Neuronal stem cell (in vitro differentiated cells): ENCODE results near the gene ZNF70.
A peak's percentile ranks its signal among the peaks of the same experiment; 100 is the strongest.

Experiments
- DNase-seq: peaks from one replicate; pipeline ENCODE4 v3.0.0-alpha.2; 2013; ENCODE audit warnings: low spot score
- H2AFZ ChIP-seq: one replicate; pipeline ENCODE4 v1.6.1; 2013; ENCODE audit warnings: mild to moderate bottlenecking, low read length, inconsistent platforms
- H2AK5ac ChIP-seq: 2 replicates; pipeline ENCODE4 v1.6.1; 2013; ENCODE audit warnings: low read depth, mild to moderate bottlenecking, inconsistent platforms, low read length, moderate library complexity, mixed read lengths
- H2BK120ac ChIP-seq: 2 replicates; pipeline ENCODE4 v1.6.1; 2013; ENCODE audit warnings: low read depth, mild to moderate bottlenecking, inconsistent platforms, low read length, moderate library complexity, mixed read lengths
- H2BK12ac ChIP-seq: one replicate; pipeline ENCODE4 v1.6.1; 2013; ENCODE audit warnings: low read length, inconsistent platforms
- H2BK15ac ChIP-seq: 2 replicates; pipeline ENCODE4 v1.6.1; 2013; ENCODE audit warnings: mild to moderate bottlenecking, low read length, inconsistent platforms, mixed read lengths
- H2BK5ac ChIP-seq: one replicate; pipeline ENCODE4 v1.6.1; 2013; ENCODE audit warnings: inconsistent platforms, mild to moderate bottlenecking, low read length, moderate library complexity
- H3K14ac ChIP-seq: one replicate; pipeline ENCODE4 v1.6.1; 2013; ENCODE audit warnings: low read length, inconsistent platforms
- H3K18ac ChIP-seq: 2 replicates; pipeline ENCODE4 v1.6.1; 2013; ENCODE audit warnings: low read length, inconsistent platforms
- H3K23ac ChIP-seq: 2 replicates; pipeline ENCODE4 v1.6.1; 2013; ENCODE audit warnings: low read depth, mild to moderate bottlenecking, mixed read lengths, low read length, inconsistent platforms; ENCODE audit not compliant: poor library complexity
- H3K27ac ChIP-seq: replicated peaks from 3 replicates; pipeline ENCODE4 v1.5.1; 2013; ENCODE audit warnings: low read length, inconsistent platforms
- H3K27me3 ChIP-seq, 3 experiments: 2 replicates each; pipeline ENCODE4 v1.6.1; 2013; ENCODE audit warnings: low read length in 3 of 3, mild to moderate bottlenecking in 2 of 3, inconsistent platforms in 1 of 3, low read depth in 1 of 3, mixed read lengths in 1 of 3, moderate library complexity in 1 of 3; ENCODE audit not compliant: control insufficient read depth in 3 of 3, insufficient read depth in 3 of 3
- H3K36me3 ChIP-seq, 2 donors: replicated peaks in 1 of 2; 2 replicates each; pipeline ENCODE4 v1.6.1; 2013; ENCODE audit warnings: low read length in 2 of 2; ENCODE audit not compliant: control insufficient read depth in 2 of 2, insufficient read depth in 2 of 2
- H3K4ac ChIP-seq: 2 replicates; pipeline ENCODE4 v1.6.1; 2013; ENCODE audit warnings: inconsistent platforms, mild to moderate bottlenecking, low read length, moderate library complexity
- H3K4me1 ChIP-seq, 2 donors: 1 replicate in 1 of 2; 2 replicates in 1 of 2; pipeline ENCODE4 v1.6.1; 2013; ENCODE audit warnings: low read length in 2 of 2, low read depth in 1 of 2; ENCODE audit not compliant: control insufficient read depth in 2 of 2, insufficient read depth in 1 of 2
- H3K4me2 ChIP-seq: one replicate; pipeline ENCODE4 v1.6.1; 2013; ENCODE audit warnings: mild to moderate bottlenecking, low read length, inconsistent platforms; ENCODE audit not compliant: insufficient read depth, poor library complexity, severe bottlenecking
- H3K4me3 ChIP-seq, 2 donors: 2 replicates each; pipeline ENCODE4 v1.5.1; 2013; ENCODE audit warnings: low read length in 2 of 2, mild to moderate bottlenecking in 2 of 2, inconsistent platforms in 1 of 2, moderate library complexity in 1 of 2
- H3K79me1 ChIP-seq: one replicate; pipeline ENCODE4 v1.6.1; 2013; ENCODE audit warnings: low read depth, mild to moderate bottlenecking, inconsistent platforms, low read length, moderate library complexity
- H3K9ac ChIP-seq: one replicate; pipeline ENCODE4 v1.6.1; 2013; ENCODE audit warnings: mild to moderate bottlenecking, low read depth, low read length, inconsistent platforms; ENCODE audit not compliant: poor library complexity
- H3K9me3 ChIP-seq, 2 donors: replicated peaks in 1 of 2; 2 replicates each; pipeline versions ENCODE3 to v1.6.1; 2013; ENCODE audit warnings: low read length in 2 of 2, mild to moderate bottlenecking in 2 of 2, inconsistent platforms in 1 of 2, low read depth in 1 of 2, mixed read lengths in 1 of 2, moderate library complexity in 1 of 2; ENCODE audit not compliant: control insufficient read depth in 2 of 2, insufficient read depth in 1 of 2
- H4K8ac ChIP-seq: one replicate; pipeline ENCODE4 v1.6.1; 2013; ENCODE audit warnings: low read depth, mild to moderate bottlenecking, inconsistent platforms, low read length, moderate library complexity
- H4K91ac ChIP-seq: one replicate; pipeline ENCODE4 v1.6.1; 2013; ENCODE audit warnings: low read length, low read depth, mild to moderate bottlenecking, inconsistent platforms; ENCODE audit not compliant: poor library complexity
- WGBS, 2 donors: extraction: QIAGEN DNeasy Blood & Tissue Kit; methylation state at CpG; one replicate each; pipeline ENCODE4 v1.1.7; 2013; ENCODE audit warnings: missing lambda C conversion rate in 2 of 2, mixed read lengths in 1 of 2; ENCODE audit not compliant: insufficient read length in 2 of 2, insufficient replicate concordance in 1 of 2; ENCODE audit errors: extremely low coverage in 2 of 2; 5-methylcytosine and 5-hydroxymethylcytosine counted together

ZNF70 gene

DNA sequence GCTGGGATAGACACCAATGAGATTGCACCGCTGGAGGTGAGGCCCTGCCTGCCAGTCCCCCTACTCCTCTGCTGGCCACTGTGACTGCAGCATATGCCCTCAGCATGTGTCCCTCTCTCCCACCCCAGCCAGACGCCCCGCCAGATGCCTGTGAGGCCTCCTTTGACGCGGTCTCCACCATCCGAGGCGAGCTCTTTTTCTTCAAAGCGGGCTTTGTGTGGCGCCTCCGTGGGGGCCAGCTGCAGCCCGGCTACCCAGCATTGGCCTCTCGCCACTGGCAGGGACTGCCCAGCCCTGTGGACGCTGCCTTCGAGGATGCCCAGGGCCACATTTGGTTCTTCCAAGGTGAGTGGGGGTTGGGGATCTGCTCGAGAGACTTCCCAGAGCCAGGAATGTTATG, 30.2 kb upstream of the ZNF70 start:
- no peak overlapping the region for H3K27ac ChIP-seq
- H3K4me2 ChIP-seq: no peak overlapping the region
- WGBS, 2 donors: no CpG with 5 or more reads among the region's 15 CpGs

DNA sequence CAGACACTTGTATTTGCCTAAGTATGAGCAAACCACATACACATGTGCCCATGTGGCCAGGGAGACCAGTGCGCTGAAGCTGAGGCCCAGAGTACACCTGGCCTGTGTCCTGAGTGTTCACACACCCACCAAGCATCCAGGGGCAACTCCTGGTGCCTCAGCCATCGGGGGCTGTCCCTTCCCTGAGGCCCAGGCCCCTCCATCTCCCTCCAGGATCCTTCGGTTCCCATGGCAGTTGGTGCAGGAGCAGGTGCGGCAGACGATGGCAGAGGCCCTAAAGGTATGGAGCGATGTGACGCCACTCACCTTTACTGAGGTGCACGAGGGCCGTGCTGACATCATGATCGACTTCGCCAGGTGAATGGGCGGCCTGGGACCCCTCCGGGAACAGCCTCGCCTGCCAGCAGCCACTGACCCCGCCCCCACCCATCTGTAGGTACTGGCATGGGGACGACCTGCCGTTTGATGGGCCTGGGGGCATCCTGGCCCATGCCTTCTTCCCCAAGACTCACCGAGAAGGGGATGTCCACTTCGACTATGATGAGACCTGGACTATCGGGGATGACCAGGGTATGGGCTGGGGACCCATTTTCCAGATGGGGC, 29.3 kb upstream of the ZNF70 start:
- H3K27ac ChIP-seq: no peak overlapping the region
- peak overlapping the region; percentile 46 for H2AK5ac ChIP-seq
- H3K79me1 ChIP-seq: peaks cover 1% of the 10 kb centered on the region
- H3K18ac ChIP-seq: no peak overlapping the region
- H3K9ac ChIP-seq: no peak overlapping the region
- no peaks in the 10 kb centered on the region for H3K4me1 ChIP-seq
- no CpG with 5 or more reads among the region's 20 CpGs for WGBS, 2 donors
- no peaks in the 10 kb centered on the region for H3K9me3 ChIP-seq
- no peaks in the 10 kb centered on the region for H3K36me3 ChIP-seq
- no peak overlapping the region for H3K4me3 ChIP-seq
- H3K4me2 ChIP-seq: no peak overlapping the region
- H2BK5ac ChIP-seq: no peak overlapping the region
- no peak overlapping the region for H3K23ac ChIP-seq
- no peak for DNase-seq
- no peak overlapping the region for H2BK15ac ChIP-seq
- H3K4ac ChIP-seq: no peak overlapping the region
- no peak overlapping the region for H2BK12ac ChIP-seq
- H4K8ac ChIP-seq: no peak overlapping the region
- no peak overlapping the region for H2BK120ac ChIP-seq
- no peak overlapping the region for H2AFZ ChIP-seq
- H3K14ac ChIP-seq: no peak overlapping the region
- no peaks in the 10 kb centered on the region for H3K27me3 ChIP-seq
- H4K91ac ChIP-seq: no peak overlapping the region

More for the DNA sequence above, 30.2 kb upstream of the ZNF70 start:
- Histone ChIP-seq H4K8ac (no peak overlapping the region), H3K27me3 (no peaks in the 10 kb centered on the region), H2AFZ (no peak overlapping the region), H3K18ac (peak overlapping the region; percentile 57), H3K4me3 (no peak overlapping the region), H3K14ac (peak overlapping the region; percentile 71), H3K4ac (no peak overlapping the region), H2BK120ac (no peak overlapping the region), H4K91ac (no peak overlapping the region), H3K79me1 (peaks cover 1% of the 10 kb centered on the region), H3K9me3 (no peaks in the 10 kb centered on the region), H2AK5ac (peak overlapping the region; percentile 46), H2BK12ac (no peak overlapping the region), H3K23ac (no peak overlapping the region), H3K36me3 (no peaks in the 10 kb centered on the region), H3K9ac (peak overlapping the region; percentile 60), H3K4me1 (peaks cover 0 to under 1% of the 10 kb centered on the region in 2 donors), H2BK5ac (peak overlapping the region; percentile 20), H2BK15ac (peak overlapping the region; percentile 37)
- no peak for DNase-seq

- H2AK5ac ChIP-seq: peak overlapping the region; percentile 92
- no peak overlapping the region for H3K4ac ChIP-seq
- H3K27ac ChIP-seq: no peak overlapping the region
These were observed 28.8 kb upstream of the ZNF70 start for GRCh38 chr22:23779731-23780130.

GRCh38 chr22:23779083-23779482, 28.2 kb upstream of the ZNF70 start:
- Histone ChIP-seq H2BK12ac (no peak overlapping the region), H3K27me3 (peaks cover 0 to 2% (median 1%) of the 10 kb centered on the region in 3 experiments), H3K4me3 (no peak overlapping the region), H2BK15ac (peak overlapping the region; percentile 37), H4K91ac (no peak overlapping the region), H3K14ac (peak overlapping the region; percentile 56), H3K4me2 (no peak overlapping the region), H3K36me3 (no peaks in the 10 kb centered on the region), H3K9ac (peak overlapping the region; percentile 60), H3K79me1 (peaks cover 2% of the 10 kb centered on the region), H2BK120ac (no peak overlapping the region), H2AFZ (no peak overlapping the region), H3K23ac (peak overlapping the region; percentile 65), H4K8ac (peak overlapping the region; percentile 43), H2BK5ac (no peak overlapping the region), H2AK5ac (peak overlapping the region; percentile 92), H3K4ac (no peak overlapping the region), H3K27ac (no peak overlapping the region), H3K18ac (peak overlapping the region; percentile 65), H3K9me3 (no peaks in the 10 kb centered on the region), H3K4me1 (peaks cover 0 to 4% of the 10 kb centered on the region in 2 donors)
- WGBS, 2 donors: no CpG with 5 or more reads among the region's 16 CpGs
- DNase-seq: no peak

More at GRCh38 chr22:23779731-23780130, 28.8 kb upstream of the ZNF70 start:
- H4K8ac ChIP-seq: no peak overlapping the region
- no peak overlapping the region for H3K14ac ChIP-seq
- H3K79me1 ChIP-seq: peaks cover 1% of the 10 kb centered on the region
- no peak overlapping the region for H3K23ac ChIP-seq
- H3K9me3 ChIP-seq: no peaks in the 10 kb centered on the region
- no peaks in the 10 kb centered on the region for H3K4me1 ChIP-seq
- no peak overlapping the region for H2BK15ac ChIP-seq
- H2BK120ac ChIP-seq: no peak overlapping the region
- no peak overlapping the region for H3K4me2 ChIP-seq
- DNase-seq: no peak
- no peak overlapping the region for H3K9ac ChIP-seq
- no peak overlapping the region for H2AFZ ChIP-seq
- no peak overlapping the region for H2BK5ac ChIP-seq
- H2BK12ac ChIP-seq: no peak overlapping the region
- no peak overlapping the region for H3K4me3 ChIP-seq
- no peak overlapping the region for H4K91ac ChIP-seq
- WGBS, 2 donors: no CpG with 5 or more reads among the region's 5 CpGs
- H3K27me3 ChIP-seq: no peaks in the 10 kb centered on the region
- H3K36me3 ChIP-seq: no peaks in the 10 kb centered on the region
- no peak overlapping the region for H3K18ac ChIP-seq
